ENCODE measurements around the gene STXBP6.
"Not testable (repeated sequence)": the region's sequence is repeated elsewhere in the genome, so short reads cannot be mapped to it uniquely, and the experiment has no call there.

Gene STXBP6

GRCh38 chr14:24839617-24840203 lies 210.2 kb downstream of the STXBP6 start:
- TF ChIP-seq CTCF (conservative IDR thresholded peaks at IDR 0.05; ENCODE audit: low read length) = no peak
- H3K4me3 ChIP-seq (ENCODE audit: low read length) = no peak overlapping the region
- DNase-seq (ENCODE audit: low read depth) = no peak

- H3K4me3 ChIP-seq (ENCODE audit: low read length) = no peak overlapping the region
- no peak for TF ChIP-seq CTCF (conservative IDR thresholded peaks at IDR 0.05; ENCODE audit: low read length)
Observed at GRCh38 chr14:24838945-24839616, 210.9 kb downstream of the STXBP6 start.

GRCh38 chr14:24837280-24838046 lies 212.5 kb downstream of the STXBP6 start:
- no peak for TF ChIP-seq CTCF (conservative IDR thresholded peaks at IDR 0.05; ENCODE audit: low read length)
- H3K4me3 ChIP-seq (ENCODE audit: low read length) = no peak overlapping the region
- peak; percentile 51 for DNase-seq (ENCODE audit: low read depth)

More at GRCh38 chr14:24838945-24839616, 210.9 kb downstream of the STXBP6 start:
- peak; percentile 33 for DNase-seq (ENCODE audit: low read depth)

- not testable (repeated sequence) for H3K4me3 ChIP-seq (ENCODE audit: low read length); DNase-seq (ENCODE audit: low read depth)
Observed at GRCh38 chr14:24836324-24836723, 213.6 kb downstream of the STXBP6 start.

- no peak overlapping the region for H3K4me3 ChIP-seq (ENCODE audit: low read length)
- no peak for TF ChIP-seq CTCF (conservative IDR thresholded peaks at IDR 0.05; ENCODE audit: low read length)
- peak; percentile 36 for DNase-seq (ENCODE audit: low read depth)
Observed at GRCh38 chr14:24834956-24835355, 215.0 kb downstream of the STXBP6 start.

GRCh38 chr14:24833385-24833784 lies 216.6 kb downstream of the STXBP6 start:
- TF ChIP-seq CTCF (conservative IDR thresholded peaks at IDR 0.05; ENCODE audit: low read length) = no peak
- no peak overlapping the region for H3K4me3 ChIP-seq (ENCODE audit: low read length)
- DNase-seq (ENCODE audit: low read depth) = no peak

DNA sequence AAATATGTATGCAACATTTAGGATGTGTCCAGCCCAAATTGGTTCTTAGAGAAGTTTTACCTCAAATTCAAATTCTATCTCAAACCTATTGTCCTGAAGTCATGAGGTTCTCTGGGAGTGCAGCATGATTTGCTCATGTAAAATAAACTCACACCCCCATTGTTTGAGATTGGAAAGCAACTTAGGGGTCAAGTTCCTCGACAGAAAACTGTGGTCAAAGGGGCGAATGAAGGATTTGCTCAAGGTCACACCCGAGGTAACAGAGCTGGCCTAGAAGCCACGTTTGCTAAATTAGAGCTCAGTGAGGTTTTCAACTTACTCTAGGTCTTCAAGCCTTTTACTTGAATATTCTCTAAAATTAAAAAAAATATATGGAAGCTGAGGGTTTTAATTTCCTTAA lies 218.3 kb downstream of the STXBP6 start:
- no peak for DNase-seq (ENCODE audit: low read depth)
- no peak overlapping the region for H3K4me3 ChIP-seq (ENCODE audit: low read length)
- no peak for TF ChIP-seq CTCF (conservative IDR thresholded peaks at IDR 0.05; ENCODE audit: low read length)

Data from AG10803 (cell line).